Sigmoid colon (tissue), 7 donors: Measurements from ENCODE around the gene DCAKD. TPM values are rescaled to one million over a fixed set of nuclear protein-coding genes. Genes with fewer than 3 reads are reported as not detected.
"Not testable (repeated sequence)": the region's sequence is repeated elsewhere in the genome, so short reads cannot be mapped to it uniquely, and the experiment has no call there.

Experiments used
- DNase-seq: peaks from one replicate; pipeline ENCODE4 v3.0.0-alpha.2; 2019
- H3K27ac ChIP-seq, 4 donors: fragments of 200-600 bp; sonication (generic); one replicate each; pipeline ENCODE4 v1.5.1; 2016 to 2019; ENCODE audit warnings: mild to moderate bottlenecking in 1 of 4
- H3K27me3 ChIP-seq, 3 donors: fragments of 200-600 bp; sonication (generic); one replicate each; pipeline ENCODE4 v1.5.1; 2019; ENCODE audit warnings: mild to moderate bottlenecking in 1 of 3
- H3K36me3 ChIP-seq, 4 donors: fragments of 200-600 bp; sonication (generic); one replicate each; pipeline ENCODE4 v1.5.1; 2016 to 2019
- H3K4me1 ChIP-seq, 4 donors: fragments of 200-600 bp; sonication (generic); one replicate each; pipeline ENCODE4 v1.5.1; 2017 to 2019
- H3K4me3 ChIP-seq, 4 donors: fragments of 200-600 bp; sonication (generic); one replicate each; pipeline ENCODE4 v1.5.1; 2017 to 2019; ENCODE audit warnings: mild to moderate bottlenecking in 2 of 4, moderate library complexity in 1 of 4
- H3K9me3 ChIP-seq, 4 donors: fragments of 200-600 bp in 3 of 4; sonication (generic) in 3 of 4; one replicate each; pipeline versions ENCODE4 v1.5.1 to v1.6.1; 2013 to 2019
- EP300 ChIP-seq, 4 donors: sonication (generic); formaldehyde crosslinking; IDR thresholded peaks; one replicate each; pipeline ENCODE4 v1.6.1; 2017; ENCODE audit warnings: antibody characterized with exemption in 4 of 4
- POLR2A ChIP-seq, 2 donors: fragments of 450-650 bp; IDR thresholded peaks; one replicate each; pipeline ENCODE4 v1.6.1; 2016; ENCODE audit warnings: antibody characterized with exemption in 2 of 2, mild to moderate bottlenecking in 2 of 2, moderate library complexity in 2 of 2
- POLR2AphosphoS5 ChIP-seq, 4 donors: sonication (generic); formaldehyde crosslinking; IDR thresholded peaks; one replicate each; pipeline ENCODE4 v1.6.1; 2017; ENCODE audit warnings: antibody characterized with exemption in 4 of 4
- WGBS, 2 donors: extraction: QIAGEN DNeasy Blood & Tissue Kit; methylation state at CpG; one replicate each; pipeline ENCODE4 v1.1.7; 2013; 5-methylcytosine and 5-hydroxymethylcytosine counted together
- intact Hi-C: fragments of 100-400 bp; cut with DNase I; formaldehyde crosslinking; loops from one replicate; pipeline ENCODE4 v1.15.1; 2023
- polyA plus RNA-seq, 3 donors: library from polyadenylated mRNA; stranded (reverse); fragments of 200-250 nt; gene quantifications; one replicate each; pipeline ENCODE4 v1.2.3, GENCODE V29; 2013
- total RNA-seq, 4 donors: library from RNA; depleted of rRNA; stranded (reverse); fragments of >200 nt; gene quantifications; one replicate each; pipeline ENCODE4 v1.1.0, GENCODE V29; 2016
- TF ChIP-seq, protein P1 (sequence below), 4 experiments: fragments of 450-650 bp in 3 of 4; fragments of 200-600 bp in 1 of 4; IDR thresholded peaks; one replicate each; pipeline ENCODE4 v1.5.1; 2016 to 2019; ENCODE audit warnings: antibody characterized with exemption in 4 of 4, mild to moderate bottlenecking in 3 of 4, moderate library complexity in 2 of 4
- donor health status: healthy with polysubstance abuse.
- donor health status: Bipolar disorder and iron deficiency.
- donor health status: healthy.

DCAKD gene
- total and polyA plus RNA-seq, 7 donors: 5.1 to 46.0 (median 25.2) TPM

- no peaks in the 10 kb centered on the region for H3K36me3 ChIP-seq
- H3K4me3 ChIP-seq: peak overlapping the region; percentile 42 to 69 (median 60)
- DNase-seq: peak; percentile 80
- WGBS, 2 donors: 12 to 14% methylated on average over 36 of the region's 36 CpGs
- no peaks in the 10 kb centered on the region for H3K9me3 ChIP-seq
- H3K27ac ChIP-seq: peak overlapping the region; percentile 82 to 95 (median 87)
- H3K4me1 ChIP-seq: peaks cover 0 to 30% (median 17%) of the 10 kb centered on the region in 4 donors
- intact Hi-C loops: loop anchor here (5.0 kb wide), 2 partner anchors 40 to 85 kb away; partner anchors contain the start of gene C1QL1
- TF ChIP-seq, protein P1, sequence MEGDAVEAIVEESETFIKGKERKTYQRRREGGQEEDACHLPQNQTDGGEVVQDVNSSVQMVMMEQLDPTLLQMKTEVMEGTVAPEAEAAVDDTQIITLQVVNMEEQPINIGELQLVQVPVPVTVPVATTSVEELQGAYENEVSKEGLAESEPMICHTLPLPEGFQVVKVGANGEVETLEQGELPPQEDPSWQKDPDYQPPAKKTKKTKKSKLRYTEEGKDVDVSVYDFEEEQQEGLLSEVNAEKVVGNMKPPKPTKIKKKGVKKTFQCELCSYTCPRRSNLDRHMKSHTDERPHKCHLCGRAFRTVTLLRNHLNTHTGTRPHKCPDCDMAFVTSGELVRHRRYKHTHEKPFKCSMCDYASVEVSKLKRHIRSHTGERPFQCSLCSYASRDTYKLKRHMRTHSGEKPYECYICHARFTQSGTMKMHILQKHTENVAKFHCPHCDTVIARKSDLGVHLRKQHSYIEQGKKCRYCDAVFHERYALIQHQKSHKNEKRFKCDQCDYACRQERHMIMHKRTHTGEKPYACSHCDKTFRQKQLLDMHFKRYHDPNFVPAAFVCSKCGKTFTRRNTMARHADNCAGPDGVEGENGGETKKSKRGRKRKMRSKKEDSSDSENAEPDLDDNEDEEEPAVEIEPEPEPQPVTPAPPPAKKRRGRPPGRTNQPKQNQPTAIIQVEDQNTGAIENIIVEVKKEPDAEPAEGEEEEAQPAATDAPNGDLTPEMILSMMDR (IDR thresholded peaks at IDR 0.05): no peak
- peak; percentile 34 to 58 for TF ChIP-seq POLR2A (IDR thresholded peaks at IDR 0.05)
- TF ChIP-seq POLR2AphosphoS5 (IDR thresholded peaks at IDR 0.05): peak; percentile 65 to 85 (median 68)
- TF ChIP-seq EP300 (IDR thresholded peaks at IDR 0.05): no peak
- H3K27me3 ChIP-seq: no peaks in the 10 kb centered on the region
Observed at GRCh38 chr17:45052052-45052772, 780 bp upstream of the DCAKD start.

DNA sequence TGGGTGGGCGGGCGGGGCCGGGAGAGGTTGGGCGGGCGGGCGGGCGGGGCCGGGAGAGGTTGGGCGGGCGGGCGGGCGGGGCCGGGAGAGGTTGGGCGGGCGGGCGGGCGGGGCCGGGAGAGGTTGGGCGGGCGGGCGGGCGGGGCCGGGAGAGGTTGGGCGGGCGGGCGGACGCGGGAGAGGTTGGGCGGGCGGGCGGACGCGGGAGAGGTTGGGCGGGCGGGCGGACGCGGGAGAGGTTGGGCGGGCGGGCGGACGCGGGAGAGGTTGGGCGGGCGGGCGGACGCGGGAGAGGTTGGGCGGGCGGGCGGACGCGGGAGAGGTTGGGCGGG lies 254 bp upstream of the DCAKD start:
- intact Hi-C loops: loop anchor here (5.0 kb wide), 2 partner anchors 41 to 84 kb away; partner anchors contain the start of gene C1QL1
- H3K4me1 ChIP-seq: peaks cover 0 to 30% (median 17%) of the 10 kb centered on the region in 4 donors
- H3K9me3 ChIP-seq, H3K36me3 ChIP-seq, DNase-seq, H3K27me3 ChIP-seq: not testable (repeated sequence)
- 1 to 2% methylated on average over 7 to 11 of the region's 54 CpGs for WGBS, 2 donors
- H3K4me3 ChIP-seq: peak overlapping the region in 3 of 4 donors; percentile 59 to 69 (median 60)
- peak overlapping the region; percentile 82 to 95 (median 87) for H3K27ac ChIP-seq

DNA sequence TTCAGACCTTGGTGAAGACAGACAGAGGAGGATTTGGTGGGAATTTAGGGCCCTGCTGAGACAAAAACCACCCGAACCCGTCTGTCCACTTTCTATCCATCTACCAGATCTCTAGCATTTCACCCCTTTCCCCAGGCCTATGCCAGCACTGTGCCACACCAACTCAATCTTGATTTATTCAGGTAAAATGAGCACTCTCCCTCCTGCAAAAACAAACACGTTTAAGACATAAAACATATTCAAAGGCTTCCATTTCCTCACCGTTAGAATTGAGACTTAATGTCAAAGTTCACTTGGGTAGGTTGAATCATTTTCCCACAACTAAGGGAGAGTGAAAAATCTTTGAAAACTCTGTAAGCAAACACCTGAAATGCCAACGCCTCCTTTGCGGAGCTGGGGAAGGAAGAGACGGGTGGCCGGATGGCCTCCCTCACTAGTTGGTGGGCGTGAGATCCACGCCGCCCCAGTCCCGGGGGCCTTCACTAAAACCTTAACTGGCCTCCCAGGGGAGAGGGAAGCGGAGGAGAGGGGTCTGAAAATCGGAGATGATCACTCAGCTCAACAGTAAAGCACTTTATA lies 862 bp downstream of the DCAKD start:
- WGBS, 2 donors: 2 to 4% methylated on average over 14 of the region's 14 CpGs
- Histone ChIP-seq H3K9me3 (no peaks in the 10 kb centered on the region), H3K4me3 (peak overlapping the region; percentile 45 to 59 (median 54)), H3K36me3 (no peaks in the 10 kb centered on the region), H3K4me1 (peaks cover 0 to 30% (median 17%) of the 10 kb centered on the region in 4 donors), H3K27ac (peak overlapping the region; percentile 88 to 95 (median 92)), H3K27me3 (no peaks in the 10 kb centered on the region)
- intact Hi-C loops: loop anchor here (5.0 kb wide), 2 partner anchors 42 to 83 kb away; partner anchors contain the start of gene C1QL1
- TF ChIP-seq, protein P1 (IDR thresholded peaks at IDR 0.05): no peak
- TF ChIP-seq EP300 (IDR thresholded peaks at IDR 0.05) (no peak), POLR2A (IDR thresholded peaks at IDR 0.05) (no peak), POLR2AphosphoS5 (IDR thresholded peaks at IDR 0.05) (no peak)
- DNase-seq: no peak

GRCh38 chr17:45048795-45049563 lies 2.5 kb downstream of the DCAKD start:
- TF ChIP-seq EP300 (IDR thresholded peaks at IDR 0.05) (no peak), POLR2A (IDR thresholded peaks at IDR 0.05) (no peak)
- TF ChIP-seq, protein P1 (IDR thresholded peaks at IDR 0.05): peak in 1 of 4 experiments; percentile 14
- no peaks in the 10 kb centered on the region for H3K27me3 ChIP-seq
- no peaks in the 10 kb centered on the region for H3K9me3 ChIP-seq
- WGBS, 2 donors: 91 to 94% methylated on average over 8 of the region's 8 CpGs
- H3K4me1 ChIP-seq: peaks cover 0 to 40% (median 21%) of the 10 kb centered on the region in 4 donors
- no peaks in the 10 kb centered on the region for H3K36me3 ChIP-seq
- intact Hi-C loops: no loop called here
- peak overlapping the region in 3 of 4 donors; percentile 88 to 93 (median 91) for H3K27ac ChIP-seq
- no peak overlapping the region for H3K4me3 ChIP-seq
- DNase-seq: no peak
